Vagina (tissue), 2 donors: ENCODE results near the gene PRC1. TPM values are rescaled to one million over a fixed set of nuclear protein-coding genes. Genes with fewer than 3 reads are reported as not detected.

Source experiments
- DNase-seq, 2 donors: peaks; one replicate each; pipeline ENCODE4 v3.0.0-alpha.2; 2017; ENCODE audit errors: extremely low spot score in 2 of 2
- H3K27ac ChIP-seq: fragments of 200-600 bp; sonication (generic); one replicate; pipeline ENCODE4 v1.5.1; 2019
- H3K27me3 ChIP-seq: fragments of 200-600 bp; sonication (generic); one replicate; pipeline ENCODE4 v1.5.1; 2019
- H3K36me3 ChIP-seq, 2 donors: fragments of 200-600 bp; sonication (generic); one replicate each; pipeline ENCODE4 v1.5.1; 2017 to 2019
- H3K4me1 ChIP-seq: fragments of 200-600 bp; sonication (generic); one replicate; pipeline ENCODE4 v1.5.1; 2019
- H3K4me3 ChIP-seq, 2 donors: fragments of 200-600 bp; sonication (generic); 1 replicate in 1 of 2; 2 replicates in 1 of 2; pipeline ENCODE4 v1.5.1; 2016 to 2019
- H3K9me3 ChIP-seq: fragments of 200-600 bp; sonication (generic); one replicate; pipeline ENCODE4 v1.5.1; 2019
- CTCF ChIP-seq, 3 experiments: fragments of 450-650 bp in 2 of 3; fragments of 200-600 bp in 1 of 3; sonication (generic) in 1 of 3; IDR thresholded peaks; one replicate each; pipeline ENCODE4 v1.5.1; 2017 to 2019; ENCODE audit warnings: antibody characterized with exemption in 3 of 3, mild to moderate bottlenecking in 2 of 3, moderate library complexity in 2 of 3
- POLR2A ChIP-seq, 2 donors: fragments of 450-650 bp; IDR thresholded peaks; one replicate each; pipeline ENCODE4 v1.6.1; 2017; ENCODE audit warnings: antibody characterized with exemption in 2 of 2, mild to moderate bottlenecking in 2 of 2, moderate library complexity in 2 of 2
- POLR2AphosphoS5 ChIP-seq, 2 donors: sonication (generic); formaldehyde crosslinking; IDR thresholded peaks; one replicate each; pipeline ENCODE4 v1.9.0; 2017; ENCODE audit warnings: antibody characterized with exemption in 2 of 2, mild to moderate bottlenecking in 2 of 2, low read depth in 1 of 2; ENCODE audit not compliant: insufficient read depth in 1 of 2
- intact Hi-C: fragments of 100-400 bp; cut with DNase I; formaldehyde crosslinking; loops from one replicate; pipeline ENCODE4 v1.15.1; 2023
- small RNA-seq: library from RNA; depleted of rRNA; stranded (forward); fragments of <200 nt; gene quantifications from one replicate; pipeline ENCODE3, GENCODE V24; 2016
- total RNA-seq: library from RNA; depleted of rRNA; stranded (reverse); fragments of >200 nt; gene quantifications from one replicate; pipeline ENCODE4 v1.2.3, GENCODE V29; 2016

PRC1 gene
- total RNA-seq, 1 donor from 2014 or later: 29.7 TPM

- H3K36me3 ChIP-seq: peaks cover 0 to 63% of the 10 kb centered on the region in 2 donors
- intact Hi-C loops: no loop called here
- H3K4me3 ChIP-seq: no peak overlapping the region
These were observed 75.5 kb downstream of the PRC1 start for GRCh38 chr15:90918835-90919234.

GRCh38 chr15:90918034-90918788 lies 76.1 kb downstream of the PRC1 start:
- H3K27ac ChIP-seq: no peak overlapping the region
- peak in 1 of 2 donors; percentile 70 for DNase-seq
- H3K4me1 ChIP-seq: no peaks in the 10 kb centered on the region
- H3K4me3 ChIP-seq: no peak overlapping the region
- intact Hi-C loops: no loop called here
- no peaks in the 10 kb centered on the region for H3K9me3 ChIP-seq
- H3K36me3 ChIP-seq: peaks cover 0 to 69% of the 10 kb centered on the region in 2 donors
- no peaks in the 10 kb centered on the region for H3K27me3 ChIP-seq
- no peak for TF ChIP-seq POLR2AphosphoS5 (IDR thresholded peaks at IDR 0.05; ENCODE audit: insufficient read depth in 1 of 2, low read depth in 1 of 2)
- no peak for TF ChIP-seq CTCF (IDR thresholded peaks at IDR 0.05)

More at GRCh38 chr15:90918835-90919234, 75.5 kb downstream of the PRC1 start:
- H3K27me3 ChIP-seq: no peaks in the 10 kb centered on the region
- DNase-seq: no peak
- TF ChIP-seq POLR2A (IDR thresholded peaks at IDR 0.05): no peak
- no peak for TF ChIP-seq POLR2AphosphoS5 (IDR thresholded peaks at IDR 0.05; ENCODE audit: insufficient read depth in 1 of 2, low read depth in 1 of 2)
- no peak for TF ChIP-seq CTCF (IDR thresholded peaks at IDR 0.05)
- H3K27ac ChIP-seq: no peak overlapping the region
- H3K9me3 ChIP-seq: no peaks in the 10 kb centered on the region
- H3K4me1 ChIP-seq: no peaks in the 10 kb centered on the region

- no peak overlapping the region for H3K27ac ChIP-seq
- no peak overlapping the region for H3K4me3 ChIP-seq
- intact Hi-C loops: no loop called here
- H3K36me3 ChIP-seq: peaks cover 5 to 75% of the 10 kb centered on the region in 2 donors
- no peak for DNase-seq
- H3K9me3 ChIP-seq: no peaks in the 10 kb centered on the region
- H3K27me3 ChIP-seq: no peaks in the 10 kb centered on the region
- H3K4me1 ChIP-seq: no peaks in the 10 kb centered on the region
- TF ChIP-seq POLR2AphosphoS5 (IDR thresholded peaks at IDR 0.05; ENCODE audit: insufficient read depth in 1 of 2, low read depth in 1 of 2): no peak
- TF ChIP-seq POLR2A (IDR thresholded peaks at IDR 0.05): no peak
- TF ChIP-seq CTCF (IDR thresholded peaks at IDR 0.05): no peak
These were observed 76.8 kb downstream of the PRC1 start for GRCh38 chr15:90917569-90917968.

- peaks cover 5 to 86% of the 10 kb centered on the region in 2 donors for H3K36me3 ChIP-seq
These were observed 77.9 kb downstream of the PRC1 start for GRCh38 chr15:90916461-90916860.

More at GRCh38 chr15:90916461-90916860, 77.9 kb downstream of the PRC1 start:
- no peaks in the 10 kb centered on the region for H3K9me3 ChIP-seq
- intact Hi-C loops: no loop called here
- H3K27me3 ChIP-seq: no peaks in the 10 kb centered on the region
- H3K4me1 ChIP-seq: no peaks in the 10 kb centered on the region
- no peak overlapping the region for H3K4me3 ChIP-seq
- no peak overlapping the region for H3K27ac ChIP-seq
- peak in 1 of 2 donors; percentile 93 for DNase-seq
- TF ChIP-seq POLR2A (IDR thresholded peaks at IDR 0.05) (no peak), CTCF (IDR thresholded peaks at IDR 0.05) (no peak), POLR2AphosphoS5 (IDR thresholded peaks at IDR 0.05; ENCODE audit: insufficient read depth in 1 of 2, low read depth in 1 of 2) (no peak)

Small RNAs within 50 kb of the gene (small RNA-seq; reads per million reads assigned to genes)
- not detected for gene RF00019

Other genes with a start within 250 kb of the PRC1 start
- gene FURIN, start 125.9 kb downstream of the PRC1 start, total RNA-seq: 47.6 TPM
- gene FES, start 110.0 kb downstream of the PRC1 start, total RNA-seq: 47.4 TPM
- gene MAN2A2, start 91.2 kb downstream of the PRC1 start, total RNA-seq: 46.7 TPM
- gene HDDC3, start 62.0 kb downstream of the PRC1 start, total RNA-seq: 7.9 TPM
- gene UNC45A, start 59.2 kb downstream of the PRC1 start, total RNA-seq: 62.1 TPM
- gene RCCD1, start 39.7 kb downstream of the PRC1 start, total RNA-seq: 6.9 TPM
- 16.5 TPM for gene VPS33B, start 28.1 kb upstream of the PRC1 start, total RNA-seq
- 3.2 TPM for gene SV2B, start 105.7 kb upstream of the PRC1 start, total RNA-seq